ENCODE data around the gene GABRA4.

GABRA4 gene

DNA sequence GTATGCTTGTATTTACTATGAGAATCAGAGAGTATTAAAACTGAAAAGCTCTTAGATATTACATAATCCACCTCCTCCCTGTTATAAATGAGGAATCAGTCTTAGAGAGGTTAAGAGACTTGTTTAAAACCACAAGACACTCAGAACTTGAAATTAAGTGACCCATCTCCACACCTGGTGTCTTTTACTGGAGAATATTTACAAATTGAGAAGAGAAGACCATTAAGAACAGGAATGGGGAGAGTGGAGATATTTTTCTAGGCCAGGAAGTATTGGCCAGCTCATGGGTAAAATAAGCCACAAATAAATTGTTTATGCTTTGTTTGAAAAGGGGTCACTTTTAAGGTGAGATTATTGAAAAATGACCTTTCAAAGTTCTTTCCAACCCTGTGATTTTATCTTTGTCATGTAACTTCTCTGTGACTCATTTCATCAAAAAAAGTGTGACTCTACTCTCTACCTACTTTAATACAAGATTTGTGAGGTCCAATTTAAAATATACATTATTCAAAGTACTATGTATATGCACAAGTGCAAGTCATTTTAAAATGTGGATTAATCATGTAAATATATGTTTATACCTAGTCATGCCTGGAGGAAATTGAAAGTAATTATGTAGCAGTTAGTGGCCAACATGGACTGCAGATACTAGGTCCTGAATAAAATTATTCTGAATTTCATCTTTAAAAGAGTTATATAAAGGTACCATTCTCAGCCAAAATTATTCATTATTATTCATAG is 68.4 kb downstream of the GABRA4 start:
- DNase-seq, result no peak

GRCh38 chr4:46922205-46922604 is 71.2 kb downstream of the GABRA4 start:
- DNase-seq, result no peak

- no peak for DNase-seq
Measured at GRCh38 chr4:46909078-46909477, 84.3 kb downstream of the GABRA4 start, which contains the start of gene COX7B2. COX7B2 (minus strand) TSS chr4:46909245; CDS start chr4:46735192, 174,053 bp downstream.

DNA sequence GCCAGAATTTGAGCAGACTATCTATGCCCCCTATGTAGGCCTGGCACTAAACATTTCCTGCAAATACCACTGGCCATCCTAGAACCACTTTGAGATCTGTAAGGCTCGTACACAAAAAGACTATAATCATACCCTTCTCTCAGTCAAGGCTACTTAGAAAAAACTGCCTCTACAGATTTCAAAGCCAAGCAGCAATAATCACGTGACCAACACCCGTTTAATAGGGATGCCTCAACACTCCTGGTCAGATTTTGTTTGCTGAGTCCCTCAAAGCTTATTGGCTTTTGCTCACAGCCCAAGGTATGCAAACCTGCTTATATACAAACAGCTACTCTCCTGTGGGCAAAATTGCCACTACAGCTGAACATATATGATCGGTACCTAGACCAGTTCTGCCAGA is 85.2 kb downstream of the GABRA4 start:
- no peak for DNase-seq

DNA sequence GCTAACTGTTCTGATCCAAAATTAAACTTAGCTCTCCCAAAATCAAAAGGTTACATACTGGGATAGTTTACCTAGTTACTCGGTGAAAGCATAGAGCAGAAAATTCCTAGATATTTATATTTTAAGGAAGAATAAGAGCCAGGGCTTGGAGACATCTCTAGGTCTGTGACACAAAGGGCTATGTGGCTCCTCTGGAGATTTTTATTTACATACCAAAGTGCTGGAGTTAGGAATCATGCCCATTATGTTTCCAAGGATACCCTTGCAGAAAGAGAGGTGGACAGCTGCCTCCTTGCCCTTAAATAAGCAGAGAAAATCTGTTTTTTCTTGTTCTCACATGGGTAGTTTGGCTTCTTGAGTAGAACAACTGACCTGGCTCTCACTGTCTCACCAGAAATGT is 93.3 kb downstream of the GABRA4 start:
- DNase-seq, result peak in 2 of 3 experiments; percentile 5 to 63

DNA sequence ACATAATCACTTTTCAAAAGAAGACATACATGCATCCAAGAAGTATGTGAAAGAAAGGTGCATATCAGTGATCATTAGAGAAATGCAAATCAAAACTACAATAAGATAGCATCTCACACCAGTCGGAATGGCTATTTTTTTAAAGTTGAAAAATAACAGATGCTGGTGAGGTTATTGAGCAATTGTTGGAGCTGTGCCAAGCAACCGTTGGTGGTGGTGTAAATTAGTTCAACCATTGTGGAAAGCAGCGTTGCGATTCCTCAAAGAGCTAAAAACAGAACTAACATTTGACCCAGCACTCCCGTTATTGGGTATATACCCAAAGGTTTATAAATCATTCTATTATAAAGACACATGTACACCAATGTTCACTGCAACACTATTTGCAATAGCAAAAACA is 98.6 kb downstream of the GABRA4 start:
- DNase-seq, result peak in 1 of 3 experiments; percentile 29

DNA sequence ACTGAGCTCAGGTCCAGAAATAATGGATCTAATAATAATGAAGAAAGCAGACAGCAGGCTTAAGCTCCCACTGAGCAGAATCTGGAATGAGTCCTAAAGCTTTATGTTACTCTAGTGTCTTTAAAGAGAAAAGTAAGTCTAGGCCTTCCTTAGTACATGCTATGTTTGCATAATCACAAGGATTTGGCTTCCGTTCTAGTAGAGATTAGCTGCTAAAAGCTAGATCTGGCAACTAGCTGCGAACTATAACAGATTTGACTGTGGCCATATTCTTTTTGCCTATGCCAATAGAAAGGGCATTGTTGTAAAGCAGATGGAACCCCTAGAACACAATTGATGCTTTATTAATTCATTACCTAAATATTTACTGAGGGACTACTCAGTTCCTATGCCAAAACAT is 103.3 kb downstream of the GABRA4 start:
- no peak for DNase-seq

GRCh38 chr4:46889410-46889809 is 104.0 kb downstream of the GABRA4 start:
- peak in 2 of 3 experiments; percentile 5 to 67 for DNase-seq

DNA sequence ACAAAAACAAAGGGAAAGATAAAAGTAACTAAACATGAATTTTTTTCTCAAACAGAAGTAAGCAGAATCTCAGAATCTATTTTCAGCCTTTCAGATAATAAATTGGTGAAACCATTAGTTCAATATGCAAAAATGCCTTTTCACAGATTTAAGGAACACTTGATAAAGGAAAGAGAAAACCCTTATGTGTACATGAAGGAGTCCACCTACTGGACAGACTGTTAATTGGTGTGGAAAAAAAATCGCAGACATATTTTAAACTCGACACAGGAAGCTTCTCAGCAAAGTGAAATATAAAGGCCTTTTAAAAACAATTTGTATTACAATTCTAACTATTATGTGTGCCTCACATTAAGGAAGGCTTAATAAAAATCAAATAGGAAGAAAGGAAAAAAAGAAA is 106.7 kb downstream of the GABRA4 start:
- peak in 1 of 3 experiments; percentile 15 for DNase-seq

DNA sequence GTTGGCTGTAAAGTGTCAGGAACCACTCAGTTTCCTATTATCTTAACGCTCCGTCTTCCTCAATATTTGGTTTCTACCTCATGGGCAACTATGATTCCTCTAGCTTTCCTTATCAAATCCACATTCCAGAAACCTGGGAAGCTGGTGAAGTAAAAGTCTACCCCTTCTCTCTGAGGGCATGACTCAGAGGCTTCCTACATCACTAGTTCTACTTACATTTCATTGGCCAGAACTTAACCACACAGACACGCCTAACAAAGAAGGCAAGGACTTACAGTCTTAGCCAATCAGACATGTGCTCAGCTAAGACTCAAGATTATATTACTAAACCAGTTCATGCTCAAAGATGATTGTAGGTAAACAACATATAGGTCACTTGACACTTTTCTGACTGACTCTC is 114.7 kb downstream of the GABRA4 start:
- no peak for DNase-seq

DNA sequence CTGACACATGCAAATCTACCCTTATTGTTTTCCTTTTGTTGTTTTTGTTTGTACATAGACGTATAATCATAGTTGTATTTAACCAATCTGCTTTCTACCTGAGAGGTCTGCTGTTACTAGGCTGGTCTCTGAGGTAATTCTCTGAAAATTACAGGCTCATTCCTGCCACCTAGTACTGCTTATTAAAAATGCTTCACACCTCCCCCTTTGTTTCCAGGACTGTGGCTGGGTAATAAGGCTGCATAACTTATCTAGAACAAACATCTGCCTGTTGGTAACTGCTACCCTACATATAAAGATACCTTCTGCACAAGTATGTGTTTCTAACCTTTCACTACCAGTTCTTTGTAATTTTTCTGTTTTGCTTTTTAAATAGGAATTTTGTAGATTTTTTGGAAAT is 118.6 kb downstream of the GABRA4 start:
- peak in 2 of 3 experiments; percentile 7 to 46 for DNase-seq

DNA sequence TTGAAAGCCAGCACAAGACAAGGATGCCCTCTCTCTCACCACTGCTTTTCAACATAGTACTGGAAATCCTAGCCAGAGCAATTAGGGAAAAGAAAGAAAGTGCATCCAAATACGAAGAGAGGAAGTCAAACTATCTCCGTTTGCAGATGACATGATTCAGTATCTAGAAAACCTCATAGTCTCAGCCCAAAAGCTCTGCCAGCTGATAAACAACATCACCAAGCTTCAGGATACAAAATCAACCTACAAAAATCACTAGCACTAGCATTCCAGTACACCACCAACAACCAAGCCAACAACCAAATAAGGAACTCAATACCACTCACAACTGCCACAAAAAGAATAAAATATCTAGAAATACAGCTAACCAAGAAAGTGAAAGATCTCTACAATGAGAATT is 123.0 kb downstream of the GABRA4 start:
- DNase-seq, result no peak
